Neural cell (in vitro differentiated cells): ENCODE results near the gene PPP3CA. TPM values are rescaled to one million over a fixed set of nuclear protein-coding genes. Genes with fewer than 3 reads are reported as not detected.

Experiments
- H2AFZ ChIP-seq: fragments of 200-600, 300-800 bp; sonication (generic), shearing (Covaris generic); 2 replicates; pipeline ENCODE4 v1.6.0; 2014; ENCODE audit warnings: low read depth, mild to moderate bottlenecking, antibody characterized with exemption, low read length, moderate library complexity
- H3F3A ChIP-seq: fragments of 200-600 bp; shearing (Covaris generic); 2 replicates; pipeline ENCODE4 v1.6.1; 2016; ENCODE audit warnings: mild to moderate bottlenecking, moderate library complexity, mixed read lengths, antibody characterized with exemption, low read length; ENCODE audit not compliant: insufficient read depth, poor library complexity, severe bottlenecking
- H3K27ac ChIP-seq: fragments of 200-600, 300-800 bp; sonication (generic), shearing (Covaris generic); 2 replicates; pipeline ENCODE4 v1.5.1; 2014; ENCODE audit warnings: mild to moderate bottlenecking, low read length, moderate library complexity
- H3K27me3 ChIP-seq: fragments of 300-800, 200-600 bp; sonication (generic), shearing (Covaris generic); 2 replicates; pipeline ENCODE4 v1.6.0; 2014; ENCODE audit warnings: mild to moderate bottlenecking, low read depth, low read length, moderate library complexity; ENCODE audit not compliant: insufficient read depth
- H3K36me3 ChIP-seq: fragments of 300-800, 200-600 bp; sonication (generic), shearing (Covaris generic); 2 replicates; pipeline ENCODE4 v1.5.1; 2014; ENCODE audit warnings: mild to moderate bottlenecking, antibody characterized with exemption, low read length, moderate library complexity; ENCODE audit not compliant: insufficient read depth
- H3K4me2 ChIP-seq: fragments of 300-800, 200-600 bp; sonication (generic), shearing (Covaris generic); 2 replicates; pipeline ENCODE4 v1.6.0; 2014; ENCODE audit warnings: mild to moderate bottlenecking, low read length
- H3K4me3 ChIP-seq: fragments of 300-800, 200-600 bp; sonication (generic), shearing (Covaris generic); 2 replicates; pipeline ENCODE4 v1.5.1; 2014; ENCODE audit warnings: mild to moderate bottlenecking, low read length, moderate library complexity
- H3K79me2 ChIP-seq: fragments of 200-600 bp; shearing (Covaris generic); replicated peaks from 2 replicates; pipeline ENCODE4 v1.6.0; 2014; ENCODE audit warnings: mild to moderate bottlenecking, low read length, moderate library complexity; ENCODE audit not compliant: insufficient read depth
- H3K9ac ChIP-seq: fragments of 300-800, 200-600 bp; sonication (generic), shearing (Covaris generic); 2 replicates; pipeline ENCODE4 v1.6.1; 2016; ENCODE audit warnings: mild to moderate bottlenecking, low read length, mixed read lengths
- H3K9me2 ChIP-seq: fragments of 200-600 bp; shearing (Covaris generic); 2 replicates; pipeline ENCODE4 v1.6.1; 2016; ENCODE audit warnings: mild to moderate bottlenecking, low read length, mixed read lengths; ENCODE audit not compliant: insufficient read depth
- H3K9me3 ChIP-seq: fragments of 200-600, 300-800 bp; sonication (generic), shearing (Covaris generic); 2 replicates; pipeline ENCODE4 v1.6.1; 2016; ENCODE audit warnings: mild to moderate bottlenecking, mixed run types, low read length, moderate library complexity, mixed read lengths
- H4K20me1 ChIP-seq: fragments of 200-600 bp; shearing (Covaris generic); 2 replicates; pipeline ENCODE4 v1.6.1; 2016; ENCODE audit warnings: mild to moderate bottlenecking, mixed run types; ENCODE audit not compliant: insufficient read depth
- EP300 ChIP-seq: fragments of 450-650 bp; conservative IDR thresholded peaks from 2 replicates; pipeline ENCODE4 v1.6.1; 2014; ENCODE audit warnings: antibody characterized with exemption, mild to moderate bottlenecking, moderate library complexity; ENCODE audit not compliant: poor library complexity, severe bottlenecking
- EZH2 ChIP-seq: fragments of 200-600, 300-800 bp; shearing (Covaris generic), sonication (generic); IDR thresholded peaks from 2 replicates; pipeline ENCODE4 v1.6.1; 2014; ENCODE audit warnings: antibody characterized with exemption, low read length, borderline replicate concordance, mild to moderate bottlenecking; ENCODE audit not compliant: insufficient read depth, poor library complexity, severe bottlenecking
- MXI1 ChIP-seq: fragments of 450-650 bp; conservative IDR thresholded peaks from 2 replicates; pipeline ENCODE4 v1.6.1; 2014; ENCODE audit warnings: antibody characterized with exemption, mild to moderate bottlenecking; ENCODE audit not compliant: poor library complexity, severe bottlenecking
- POLR2AphosphoS5 ChIP-seq: IDR thresholded peaks from 2 replicates; pipeline ENCODE4 v1.6.1; 2012
- RAD21 ChIP-seq: fragments of 450-650 bp; conservative IDR thresholded peaks from 2 replicates; pipeline ENCODE4 v1.6.1; 2014; ENCODE audit warnings: antibody characterized with exemption, mild to moderate bottlenecking, moderate library complexity
- SMC3 ChIP-seq: fragments of 450-650 bp; conservative IDR thresholded peaks from 2 replicates; pipeline ENCODE4 v1.6.1; 2014; ENCODE audit warnings: antibody characterized with exemption, mild to moderate bottlenecking, moderate library complexity; ENCODE audit not compliant: poor library complexity
- TAF1 ChIP-seq: IDR thresholded peaks from 2 replicates; pipeline ENCODE4 v1.6.1; 2012; ENCODE audit warnings: low read depth
- polyA plus RNA-seq: library from polyadenylated mRNA; depleted of rRNA; stranded (reverse); fragments of >200 nt; gene quantifications from 2 replicates; pipeline ENCODE4 v1.2.3, GENCODE V29; 2014
- TF ChIP-seq, protein P1 (sequence below): fragments of 450-650 bp; IDR thresholded peaks from 2 replicates; pipeline ENCODE4 v1.5.1; 2014; ENCODE audit warnings: antibody characterized with exemption, mild to moderate bottlenecking, moderate library complexity; ENCODE audit not compliant: poor library complexity, severe bottlenecking
- TF ChIP-seq, protein P2 (sequence below): IDR thresholded peaks from 2 replicates; pipeline ENCODE4 v1.6.1; 2012; ENCODE audit warnings: borderline replicate concordance

Gene PPP3CA
- polyA plus RNA-seq, 1 donor from 2014 or later = 78.2 TPM

DNA sequence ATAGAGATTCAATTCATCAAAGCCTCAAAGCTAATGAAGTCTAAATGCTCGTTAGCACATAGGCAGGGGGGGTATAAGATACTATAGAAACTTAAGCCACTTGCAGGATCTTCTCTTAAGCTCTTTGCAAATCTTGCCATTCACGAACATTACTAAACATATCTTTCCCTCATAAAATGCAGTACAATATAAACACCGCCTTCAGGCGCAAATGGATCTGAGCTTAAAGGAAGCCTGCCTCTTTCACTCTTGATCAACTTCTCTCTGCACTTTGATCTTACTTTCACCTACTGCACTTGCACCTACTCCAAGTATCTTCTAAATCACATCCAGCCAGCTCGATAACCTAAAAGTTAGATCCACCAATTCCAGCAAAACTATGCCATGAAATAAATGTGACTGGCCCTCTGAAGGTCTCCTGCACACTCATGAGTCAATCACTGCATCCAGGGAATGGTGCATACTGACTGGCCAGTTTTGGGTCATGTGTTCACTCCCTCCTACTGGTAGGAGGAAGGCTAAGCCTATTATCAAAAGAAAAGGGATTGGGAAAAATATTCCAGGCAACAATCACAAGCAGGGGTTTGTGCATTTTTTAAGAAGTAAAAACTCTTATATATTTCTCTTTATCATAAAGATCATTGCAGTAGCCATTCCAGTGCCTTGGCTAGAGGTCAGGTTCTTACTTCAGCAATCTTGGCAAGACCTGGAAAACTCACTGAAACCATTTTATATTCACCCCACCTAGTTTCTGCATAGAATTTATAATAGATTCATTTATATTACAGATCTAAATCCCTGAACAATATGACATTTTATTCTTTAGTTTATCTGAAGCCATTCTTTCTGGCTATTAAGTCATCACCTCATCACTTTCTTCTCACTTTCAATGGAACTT is 222.0 kb downstream of the PPP3CA start:
- H3K27me3 ChIP-seq = no peaks in the 10 kb centered on the region
- no peaks in the 10 kb centered on the region for H3K36me3 ChIP-seq
- no peaks in the 10 kb centered on the region for H3K9me3 ChIP-seq
- TF ChIP-seq SMC3 (no peak), EZH2 (no peak), RAD21 (no peak), MXI1 (no peak), POLR2AphosphoS5 (no peak), TAF1 (no peak), EP300 (no peak)
- TF ChIP-seq, protein P1, sequence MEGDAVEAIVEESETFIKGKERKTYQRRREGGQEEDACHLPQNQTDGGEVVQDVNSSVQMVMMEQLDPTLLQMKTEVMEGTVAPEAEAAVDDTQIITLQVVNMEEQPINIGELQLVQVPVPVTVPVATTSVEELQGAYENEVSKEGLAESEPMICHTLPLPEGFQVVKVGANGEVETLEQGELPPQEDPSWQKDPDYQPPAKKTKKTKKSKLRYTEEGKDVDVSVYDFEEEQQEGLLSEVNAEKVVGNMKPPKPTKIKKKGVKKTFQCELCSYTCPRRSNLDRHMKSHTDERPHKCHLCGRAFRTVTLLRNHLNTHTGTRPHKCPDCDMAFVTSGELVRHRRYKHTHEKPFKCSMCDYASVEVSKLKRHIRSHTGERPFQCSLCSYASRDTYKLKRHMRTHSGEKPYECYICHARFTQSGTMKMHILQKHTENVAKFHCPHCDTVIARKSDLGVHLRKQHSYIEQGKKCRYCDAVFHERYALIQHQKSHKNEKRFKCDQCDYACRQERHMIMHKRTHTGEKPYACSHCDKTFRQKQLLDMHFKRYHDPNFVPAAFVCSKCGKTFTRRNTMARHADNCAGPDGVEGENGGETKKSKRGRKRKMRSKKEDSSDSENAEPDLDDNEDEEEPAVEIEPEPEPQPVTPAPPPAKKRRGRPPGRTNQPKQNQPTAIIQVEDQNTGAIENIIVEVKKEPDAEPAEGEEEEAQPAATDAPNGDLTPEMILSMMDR = no peak
- TF ChIP-seq, protein P2, sequence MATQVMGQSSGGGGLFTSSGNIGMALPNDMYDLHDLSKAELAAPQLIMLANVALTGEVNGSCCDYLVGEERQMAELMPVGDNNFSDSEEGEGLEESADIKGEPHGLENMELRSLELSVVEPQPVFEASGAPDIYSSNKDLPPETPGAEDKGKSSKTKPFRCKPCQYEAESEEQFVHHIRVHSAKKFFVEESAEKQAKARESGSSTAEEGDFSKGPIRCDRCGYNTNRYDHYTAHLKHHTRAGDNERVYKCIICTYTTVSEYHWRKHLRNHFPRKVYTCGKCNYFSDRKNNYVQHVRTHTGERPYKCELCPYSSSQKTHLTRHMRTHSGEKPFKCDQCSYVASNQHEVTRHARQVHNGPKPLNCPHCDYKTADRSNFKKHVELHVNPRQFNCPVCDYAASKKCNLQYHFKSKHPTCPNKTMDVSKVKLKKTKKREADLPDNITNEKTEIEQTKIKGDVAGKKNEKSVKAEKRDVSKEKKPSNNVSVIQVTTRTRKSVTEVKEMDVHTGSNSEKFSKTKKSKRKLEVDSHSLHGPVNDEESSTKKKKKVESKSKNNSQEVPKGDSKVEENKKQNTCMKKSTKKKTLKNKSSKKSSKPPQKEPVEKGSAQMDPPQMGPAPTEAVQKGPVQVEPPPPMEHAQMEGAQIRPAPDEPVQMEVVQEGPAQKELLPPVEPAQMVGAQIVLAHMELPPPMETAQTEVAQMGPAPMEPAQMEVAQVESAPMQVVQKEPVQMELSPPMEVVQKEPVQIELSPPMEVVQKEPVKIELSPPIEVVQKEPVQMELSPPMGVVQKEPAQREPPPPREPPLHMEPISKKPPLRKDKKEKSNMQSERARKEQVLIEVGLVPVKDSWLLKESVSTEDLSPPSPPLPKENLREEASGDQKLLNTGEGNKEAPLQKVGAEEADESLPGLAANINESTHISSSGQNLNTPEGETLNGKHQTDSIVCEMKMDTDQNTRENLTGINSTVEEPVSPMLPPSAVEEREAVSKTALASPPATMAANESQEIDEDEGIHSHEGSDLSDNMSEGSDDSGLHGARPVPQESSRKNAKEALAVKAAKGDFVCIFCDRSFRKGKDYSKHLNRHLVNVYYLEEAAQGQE = no peak
- no peak overlapping the region for H3K4me3 ChIP-seq
- no peak overlapping the region for H3K27ac ChIP-seq
- no peaks in the 10 kb centered on the region for H3K79me2 ChIP-seq
- no peaks in the 10 kb centered on the region for H4K20me1 ChIP-seq
- H3K9ac ChIP-seq = no peak overlapping the region
- no peak overlapping the region for H3K4me2 ChIP-seq
- H3K9me2 ChIP-seq = no peaks in the 10 kb centered on the region
- no peaks in the 10 kb centered on the region for H3F3A ChIP-seq
- no peak overlapping the region for H2AFZ ChIP-seq

DNA sequence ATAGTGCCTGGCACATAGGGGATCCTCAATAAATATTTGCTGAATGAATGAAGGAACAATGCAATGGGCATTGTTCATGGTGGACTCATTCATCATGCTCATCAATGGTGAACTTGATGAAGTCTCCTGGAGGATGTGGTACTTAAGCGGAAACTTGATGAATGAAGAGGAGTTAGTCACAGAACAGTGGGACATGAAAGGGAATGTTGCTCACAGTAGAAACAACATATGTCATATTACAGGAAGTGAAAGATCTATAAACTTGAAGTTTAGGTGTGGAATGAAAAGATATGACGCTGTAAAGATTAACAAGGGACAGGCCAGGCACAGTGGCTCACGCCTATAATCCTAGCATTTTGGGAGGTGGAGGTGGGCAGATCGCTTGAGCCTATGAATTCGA is 224.1 kb downstream of the PPP3CA start:
- Histone ChIP-seq H3K4me3 (no peak overlapping the region), H3K27me3 (no peaks in the 10 kb centered on the region), H3K4me2 (no peak overlapping the region), H3K9ac (no peak overlapping the region), H3K9me3 (no peaks in the 10 kb centered on the region), H2AFZ (no peak overlapping the region), H3K79me2 (no peaks in the 10 kb centered on the region), H3K27ac (no peak overlapping the region), H3K9me2 (no peaks in the 10 kb centered on the region), H3F3A (no peaks in the 10 kb centered on the region), H3K36me3 (no peaks in the 10 kb centered on the region), H4K20me1 (no peaks in the 10 kb centered on the region)
- no peak for TF ChIP-seq EZH2
- no peak for TF ChIP-seq TAF1
- TF ChIP-seq SMC3 = no peak
- TF ChIP-seq, protein P1 = no peak
- TF ChIP-seq EP300 = no peak
- TF ChIP-seq POLR2AphosphoS5 = no peak
- TF ChIP-seq RAD21 = no peak
- TF ChIP-seq MXI1 = no peak
- TF ChIP-seq, protein P2 = no peak
